ENCODE data around the gene DEFB125. TPM values are rescaled to one million over a fixed set of nuclear protein-coding genes. Genes with fewer than 3 reads are reported as not detected.

The DEFB125 gene
- total and polyA plus RNA-seq, 2 donors (not counting 3 experiments of a cell fraction or from before 2014, with no cell fraction given) = not detected

GRCh38 chr20:103456-103855 is 16.0 kb downstream of the DEFB125 start:
- BruUV-seq (replicated peaks) = no TSS peak

GRCh38 chr20:112396-112795 is 24.9 kb downstream of the DEFB125 start:
- ChIA-PET CTCF (no interaction called here), POLR2A (no interaction called here)
- Histone ChIP-seq H3K4me3 (replicated peaks in 1 of 3; ENCODE audit: insufficient read depth in 1 of 3, low read depth in 1 of 3, low read length in 3 of 3) (no peak overlapping the region), H3K9me3 (replicated peaks; ENCODE audit: control insufficient read depth, insufficient read depth, low read length) (no peaks in the 10 kb centered on the region), H3K36me3 (ENCODE audit: control insufficient read depth in 2 of 2, extremely low read depth in 1 of 2, insufficient read depth in 2 of 2, low read length in 2 of 2) (no peaks in the 10 kb centered on the region), H3K27ac (ENCODE audit: insufficient read depth, low read depth, low read length) (no peak overlapping the region), H2AFZ (ENCODE audit: low read depth, low read length) (no peak overlapping the region), H3K9ac (replicated peaks; ENCODE audit: extremely low read depth, insufficient read depth, low read length) (no peak overlapping the region), H3K27me3 (ENCODE audit: control insufficient read depth in 2 of 2, insufficient read depth in 2 of 2, low read length in 2 of 2) (no peaks in the 10 kb centered on the region), H3K4me2 (ENCODE audit: insufficient read depth, low read length) (no peak overlapping the region), H3K79me2 (ENCODE audit: control insufficient read depth, insufficient read depth, low read length) (no peaks in the 10 kb centered on the region), H3K9me1 (replicated peaks; ENCODE audit: control insufficient read depth, extremely low read depth, insufficient read depth, low read length) (no peaks in the 10 kb centered on the region), H3K4me1 (ENCODE audit: control insufficient read depth, extremely low read depth, insufficient read depth, low read length) (no peaks in the 10 kb centered on the region), H4K20me1 (replicated peaks; ENCODE audit: control insufficient read depth, extremely low read depth, insufficient read depth, low read length) (no peaks in the 10 kb centered on the region)
- no TSS peak for BruUV-seq (replicated peaks)
- TF ChIP-seq POLR2A (IDR thresholded peaks at IDR 0.05; ENCODE audit: low read depth, low read length) = no peak
- TF ChIP-seq POLR2AphosphoS5 (IDR thresholded peaks at IDR 0.05; ENCODE audit: insufficient read depth, low read depth, low read length) = no peak
- TF ChIP-seq FOS (IDR thresholded peaks at IDR 0.05; ENCODE audit: borderline replicate concordance, insufficient read depth, low read length) = no peak
- TF ChIP-seq GATA2 (IDR thresholded peaks at IDR 0.05; ENCODE audit: insufficient read depth, insufficient read length, low read depth, low read length) = no peak
- no peak for TF ChIP-seq CTCF (IDR thresholded peaks at IDR 0.05; ENCODE audit: extremely low read depth in 1 of 2, insufficient read depth in 1 of 2, low read depth in 1 of 2, low read length in 2 of 2)
- no peak for TF ChIP-seq MYC (IDR thresholded peaks at IDR 0.05; ENCODE audit: low read depth, low read length)
- no peak for TF ChIP-seq EZH2 (IDR thresholded peaks at IDR 0.05; ENCODE audit: borderline replicate concordance, low read depth, low read length, severe bottlenecking)
- TF ChIP-seq MAX (IDR thresholded peaks at IDR 0.05; ENCODE audit: insufficient read depth, insufficient read length) = no peak
- TF ChIP-seq JUN (IDR thresholded peaks at IDR 0.05; ENCODE audit: borderline replicate concordance, insufficient read depth, insufficient read length, low read depth) = no peak
- intact Hi-C loops (cut with micrococcal nuclease) (no loop called here), dilution Hi-C loops (cut with MboI; ENCODE audit: extremely low pct_ligation_motif_present, low sequenced_read_pairs) (no loop called here)
- DNase-seq (ENCODE audit: low read depth, low spot score) (no peak), FAIRE-seq (no peak)

More at GRCh38 chr20:103456-103855, 16.0 kb downstream of the DEFB125 start:
- Histone ChIP-seq H3K9me3 (replicated peaks; ENCODE audit: control insufficient read depth, insufficient read depth, low read length) (no peaks in the 10 kb centered on the region), H3K4me2 (ENCODE audit: insufficient read depth, low read length) (no peak overlapping the region), H2AFZ (ENCODE audit: low read depth, low read length) (no peak overlapping the region), H3K4me1 (ENCODE audit: control insufficient read depth, extremely low read depth, insufficient read depth, low read length) (no peaks in the 10 kb centered on the region), H4K20me1 (replicated peaks; ENCODE audit: control insufficient read depth, extremely low read depth, insufficient read depth, low read length) (no peaks in the 10 kb centered on the region), H3K9me1 (replicated peaks; ENCODE audit: control insufficient read depth, extremely low read depth, insufficient read depth, low read length) (no peaks in the 10 kb centered on the region), H3K27ac (ENCODE audit: insufficient read depth, low read depth, low read length) (no peak overlapping the region), H3K27me3 (ENCODE audit: control insufficient read depth in 2 of 2, insufficient read depth in 2 of 2, low read length in 2 of 2) (peaks cover 0 to 7% of the 10 kb centered on the region in 2 experiments), H3K4me3 (replicated peaks in 1 of 3; ENCODE audit: insufficient read depth in 1 of 3, low read depth in 1 of 3, low read length in 3 of 3) (no peak overlapping the region), H3K9ac (replicated peaks; ENCODE audit: extremely low read depth, insufficient read depth, low read length) (no peak overlapping the region), H3K79me2 (ENCODE audit: control insufficient read depth, insufficient read depth, low read length) (no peaks in the 10 kb centered on the region), H3K36me3 (ENCODE audit: control insufficient read depth in 2 of 2, extremely low read depth in 1 of 2, insufficient read depth in 2 of 2, low read length in 2 of 2) (no peaks in the 10 kb centered on the region)
- no peak for FAIRE-seq
- CTCF ChIA-PET = no interaction called here
- no peak for TF ChIP-seq MAX (IDR thresholded peaks at IDR 0.05; ENCODE audit: insufficient read depth, insufficient read length)
- TF ChIP-seq POLR2AphosphoS5 (IDR thresholded peaks at IDR 0.05; ENCODE audit: insufficient read depth, low read depth, low read length) = no peak
- TF ChIP-seq MYC (IDR thresholded peaks at IDR 0.05; ENCODE audit: low read depth, low read length) = no peak
- no peak for TF ChIP-seq JUN (IDR thresholded peaks at IDR 0.05; ENCODE audit: borderline replicate concordance, insufficient read depth, insufficient read length, low read depth)
- DNase-seq (ENCODE audit: low read depth, low spot score) = no peak
- dilution Hi-C loops (cut with MboI; ENCODE audit: extremely low pct_ligation_motif_present, low sequenced_read_pairs) (no loop called here), intact Hi-C loops (cut with micrococcal nuclease) (no loop called here)
- POLR2A ChIA-PET = no interaction called here
